Tibial artery (tissue), 4 donors: ENCODE results near the gene OR6C65.
"Not testable (repeated sequence)": the region's sequence is repeated elsewhere in the genome, so short reads cannot be mapped to it uniquely, and the experiment has no call there.

ENCODE experiments used
- DNase-seq, 2 donors: peaks; one replicate each; pipeline ENCODE4 v3.0.0-alpha.2; 2019
- H3K27ac ChIP-seq, 2 donors: fragments of 200-600 bp; sonication (generic) in 1 of 2; 1 replicate in 1 of 2; 2 replicates in 1 of 2; pipeline ENCODE4 v1.5.1; 2018 to 2019; ENCODE audit warnings: mild to moderate bottlenecking in 1 of 2
- H3K27me3 ChIP-seq, 2 donors: fragments of 200-600 bp; sonication (generic) in 1 of 2; one replicate each; pipeline versions ENCODE4 v1.5.1 to v1.6.0; 2016 to 2019
- H3K36me3 ChIP-seq, 3 donors: fragments of 200-600 bp; sonication (generic) in 2 of 3; one replicate each; pipeline ENCODE4 v1.5.1; 2016 to 2019; ENCODE audit warnings: mild to moderate bottlenecking in 2 of 3
- H3K4me1 ChIP-seq, 4 donors: fragments of 200-600 bp; sonication (generic) in 2 of 4; 1 replicate in 3 of 4; 2 replicates in 1 of 4; pipeline ENCODE4 v1.5.1; 2016 to 2019
- H3K4me3 ChIP-seq, 2 donors: fragments of 200-600 bp; sonication (generic) in 1 of 2; 1 replicate in 1 of 2; 2 replicates in 1 of 2; pipeline ENCODE4 v1.5.1; 2018 to 2019; ENCODE audit warnings: mild to moderate bottlenecking in 2 of 2
- H3K9me3 ChIP-seq, 3 donors: fragments of 200-600 bp; sonication (generic) in 1 of 3; one replicate each; pipeline ENCODE4 v1.5.1; 2016 to 2019
- intact Hi-C: fragments of 100-400 bp; cut with DNase I; formaldehyde crosslinking; loops from one replicate; pipeline ENCODE4 v1.15.0; 2023; ENCODE audit warnings: low total_unique reads
- TF ChIP-seq, protein P1 (sequence below), 2 experiments: fragments of 200-600 bp in 1 of 2; fragments of 450-650 bp in 1 of 2; IDR thresholded peaks; one replicate each; pipeline ENCODE4 v1.5.1; 2017 to 2019; ENCODE audit warnings: antibody characterized with exemption in 2 of 2, mild to moderate bottlenecking in 1 of 2, moderate library complexity in 1 of 2

The OR6C65 gene

DNA sequence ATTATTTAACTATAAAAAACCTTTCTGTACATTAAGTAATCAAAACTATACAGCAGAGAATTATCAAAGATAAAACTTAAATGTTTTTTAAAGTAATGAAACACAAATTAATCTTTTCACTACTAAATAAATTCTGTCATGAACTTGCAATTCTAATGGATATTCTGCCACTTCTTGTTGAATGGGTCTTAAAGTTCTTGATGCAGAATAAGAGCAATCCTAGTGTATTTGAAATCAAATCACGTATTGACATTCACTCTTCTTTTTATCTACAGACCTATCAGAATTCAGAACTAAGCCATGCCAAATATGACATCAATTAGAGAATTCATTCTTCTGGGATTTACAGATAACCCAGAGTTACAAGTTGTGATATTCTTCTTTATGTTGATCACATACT is at the start of gene OR6C65:
Gene OR6C65 (plus strand): TSS at position 301 of the 400 bp plus-strand sequence. CDS start 0 bp downstream, at position 301.
- intact Hi-C loops: no loop called here
- TF ChIP-seq, protein P1, sequence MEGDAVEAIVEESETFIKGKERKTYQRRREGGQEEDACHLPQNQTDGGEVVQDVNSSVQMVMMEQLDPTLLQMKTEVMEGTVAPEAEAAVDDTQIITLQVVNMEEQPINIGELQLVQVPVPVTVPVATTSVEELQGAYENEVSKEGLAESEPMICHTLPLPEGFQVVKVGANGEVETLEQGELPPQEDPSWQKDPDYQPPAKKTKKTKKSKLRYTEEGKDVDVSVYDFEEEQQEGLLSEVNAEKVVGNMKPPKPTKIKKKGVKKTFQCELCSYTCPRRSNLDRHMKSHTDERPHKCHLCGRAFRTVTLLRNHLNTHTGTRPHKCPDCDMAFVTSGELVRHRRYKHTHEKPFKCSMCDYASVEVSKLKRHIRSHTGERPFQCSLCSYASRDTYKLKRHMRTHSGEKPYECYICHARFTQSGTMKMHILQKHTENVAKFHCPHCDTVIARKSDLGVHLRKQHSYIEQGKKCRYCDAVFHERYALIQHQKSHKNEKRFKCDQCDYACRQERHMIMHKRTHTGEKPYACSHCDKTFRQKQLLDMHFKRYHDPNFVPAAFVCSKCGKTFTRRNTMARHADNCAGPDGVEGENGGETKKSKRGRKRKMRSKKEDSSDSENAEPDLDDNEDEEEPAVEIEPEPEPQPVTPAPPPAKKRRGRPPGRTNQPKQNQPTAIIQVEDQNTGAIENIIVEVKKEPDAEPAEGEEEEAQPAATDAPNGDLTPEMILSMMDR (IDR thresholded peaks at IDR 0.05): no peak
- H3K4me1 ChIP-seq: no peaks in the 10 kb centered on the region
- no peak for DNase-seq
- H3K36me3 ChIP-seq: no peaks in the 10 kb centered on the region
- H3K9me3 ChIP-seq: no peaks in the 10 kb centered on the region
- no peak within 1 kb of the TSS for H3K4me3 ChIP-seq
- H3K27me3 ChIP-seq: no peaks in the 10 kb centered on the region
- no peak within 1 kb of the TSS for H3K27ac ChIP-seq

DNA sequence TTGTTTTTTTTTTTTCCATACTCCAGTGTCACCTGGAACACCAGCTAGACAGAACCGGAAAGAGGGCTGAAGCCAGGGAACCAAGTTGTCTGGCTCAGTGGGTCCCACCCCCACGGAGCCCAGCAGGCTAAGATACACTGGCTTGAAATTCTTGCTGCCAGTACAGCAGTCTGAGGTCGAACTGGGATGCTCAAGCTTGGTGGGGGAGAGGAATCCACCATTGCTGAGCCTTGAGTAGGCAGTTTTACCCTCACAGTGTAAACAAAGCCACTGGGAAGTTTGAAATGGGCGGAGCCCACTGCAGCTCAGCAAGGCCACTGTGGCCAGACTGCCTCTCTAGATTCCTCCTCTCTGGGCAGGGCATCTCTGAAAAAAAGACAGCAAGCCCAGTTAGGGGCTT is 45.0 kb upstream of the OR6C65 start:
- H3K36me3 ChIP-seq, H3K27ac ChIP-seq, H3K4me1 ChIP-seq, H3K27me3 ChIP-seq, H3K4me3 ChIP-seq, H3K9me3 ChIP-seq, DNase-seq, intact Hi-C loops: not testable (repeated sequence)

DNA sequence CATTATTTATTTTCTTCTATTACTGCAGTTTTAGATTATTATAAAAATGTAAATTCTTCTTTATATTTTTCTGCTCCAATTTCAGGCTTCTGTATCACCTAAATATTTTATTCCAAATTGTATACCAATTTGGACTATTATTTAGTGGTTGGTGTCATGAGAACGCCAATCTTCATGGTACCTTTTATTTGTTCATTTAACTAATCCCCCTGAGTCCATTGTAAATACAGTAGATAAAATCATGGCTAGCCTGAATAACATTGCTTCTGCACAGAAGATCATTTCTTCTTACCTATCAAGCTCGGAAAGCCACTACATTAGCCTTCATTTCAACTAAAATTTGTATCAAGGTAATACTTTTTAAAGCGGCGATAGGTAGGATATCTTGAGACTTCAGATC is 37.7 kb upstream of the OR6C65 start, which contains the start of gene OR6C75:
Gene OR6C75 (plus strand): TSS at position 301 of the 400 bp plus-strand sequence. CDS start 2,136 bp downstream, outside the sequence.
- H3K27me3 ChIP-seq: no peaks in the 10 kb centered on the region
- H3K27ac ChIP-seq: no peak within 1 kb of the TSS
- H3K36me3 ChIP-seq: no peaks in the 10 kb centered on the region
- DNase-seq: no peak
- no peak within 1 kb of the TSS for H3K4me3 ChIP-seq
- TF ChIP-seq, protein P1 (IDR thresholded peaks at IDR 0.05): no peak
- no peaks in the 10 kb centered on the region for H3K9me3 ChIP-seq
- no peaks in the 10 kb centered on the region for H3K4me1 ChIP-seq
- intact Hi-C loops: no loop called here

DNA sequence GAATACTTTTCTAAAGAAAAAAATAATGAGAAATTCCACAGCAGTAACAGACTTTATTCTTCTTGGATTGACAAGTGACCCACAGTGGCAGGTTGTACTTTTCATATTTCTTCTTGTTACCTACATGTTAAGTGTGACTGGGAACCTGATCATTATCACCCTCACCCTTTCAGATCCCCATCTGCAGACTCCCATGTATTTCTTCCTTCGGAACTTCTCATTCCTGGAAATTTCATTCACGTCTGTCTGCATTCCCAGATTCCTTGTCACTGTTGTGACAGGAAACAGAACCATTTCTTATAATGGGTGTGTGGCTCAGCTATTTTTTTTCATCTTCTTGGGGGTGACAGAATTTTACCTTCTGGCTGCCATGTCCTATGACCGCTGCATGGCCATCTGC is 35.2 kb upstream of the OR6C65 start:
- Histone ChIP-seq H3K27ac (no peak overlapping the region), H3K27me3 (no peaks in the 10 kb centered on the region), H3K4me3 (no peak overlapping the region), H3K36me3 (no peaks in the 10 kb centered on the region), H3K9me3 (no peaks in the 10 kb centered on the region), H3K4me1 (no peaks in the 10 kb centered on the region)
- no peak for DNase-seq
- intact Hi-C loops: no loop called here
- TF ChIP-seq, protein P1 (IDR thresholded peaks at IDR 0.05): no peak

DNA sequence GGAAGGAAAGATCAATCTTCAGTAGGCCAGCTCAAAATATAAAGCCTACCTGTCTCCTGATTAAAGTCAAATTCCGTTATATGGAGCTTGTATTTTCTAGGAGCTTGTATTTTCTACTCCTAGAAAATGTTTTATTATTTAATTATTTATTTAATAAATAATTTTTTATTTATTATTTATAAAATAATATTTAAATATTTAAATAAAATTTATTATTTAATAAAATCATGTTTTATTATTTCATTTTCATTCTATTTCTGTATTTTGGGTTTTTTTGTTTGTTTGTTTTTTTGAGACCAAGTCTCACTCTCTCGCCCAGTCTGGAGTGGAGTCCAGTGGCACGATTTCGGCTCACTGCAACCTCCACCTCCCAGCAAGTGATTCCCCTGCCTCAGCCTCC is 27.8 kb upstream of the OR6C65 start:
- intact Hi-C loops: no loop called here
- no peaks in the 10 kb centered on the region for H3K27me3 ChIP-seq
- no peak overlapping the region for H3K4me3 ChIP-seq
- TF ChIP-seq, protein P1 (IDR thresholded peaks at IDR 0.05): no peak
- DNase-seq: no peak
- no peaks in the 10 kb centered on the region for H3K9me3 ChIP-seq
- no peak overlapping the region for H3K27ac ChIP-seq
- H3K4me1 ChIP-seq: no peaks in the 10 kb centered on the region
- H3K36me3 ChIP-seq: no peaks in the 10 kb centered on the region

DNA sequence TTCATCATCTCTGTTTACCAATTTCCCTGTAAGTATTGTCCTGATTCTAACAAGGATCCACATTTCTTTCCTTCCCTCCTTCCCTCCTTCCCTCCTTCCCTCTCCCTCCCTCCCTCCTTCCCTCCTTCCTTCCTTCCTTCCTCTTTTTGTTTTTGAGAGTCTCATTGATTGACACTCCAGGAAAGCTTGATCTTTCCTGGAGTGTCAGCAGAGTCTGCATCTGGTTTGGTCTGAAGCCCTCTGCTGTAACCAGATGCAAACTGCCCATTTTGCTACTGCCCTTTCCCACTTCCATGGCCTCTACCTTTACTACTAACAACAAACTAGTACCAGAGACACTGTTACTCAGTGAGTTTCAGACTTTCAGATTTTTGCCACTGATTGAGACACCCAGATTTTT is 14.4 kb upstream of the OR6C65 start:
- no peaks in the 10 kb centered on the region for H3K4me1 ChIP-seq
- no peaks in the 10 kb centered on the region for H3K27me3 ChIP-seq
- intact Hi-C loops: no loop called here
- H3K36me3 ChIP-seq: no peaks in the 10 kb centered on the region
- no peak overlapping the region for H3K4me3 ChIP-seq
- H3K27ac ChIP-seq: no peak overlapping the region
- no peaks in the 10 kb centered on the region for H3K9me3 ChIP-seq
- TF ChIP-seq, protein P1 (IDR thresholded peaks at IDR 0.05): no peak
- no peak for DNase-seq
